T-helper 22 cell (primary cell): ENCODE measurements around the gene CYP1A2.
"Not testable (repeated sequence)": the region's sequence is repeated elsewhere in the genome, so short reads cannot be mapped to it uniquely, and the experiment has no call there.

Source experiments
- DNase-seq: peaks from one replicate; pipeline ENCODE4 v3.0.0-alpha.2; 2020; ENCODE audit warnings: low read depth

CYP1A2 gene

GRCh38 chr15:74748322-74748946 is at the start of gene CYP1A2:
Gene CYP1A2, plus strand, starts transcription at chr15:74748845. Its CDS starts 894 bp downstream, at chr15:74749739.
- DNase-seq: no peak

GRCh38 chr15:74709011-74709410 is 39.6 kb upstream of the CYP1A2 start:
- DNase-seq: no peak

GRCh38 chr15:74709892-74710291 is 38.8 kb upstream of the CYP1A2 start:
- no peak for DNase-seq

GRCh38 chr15:74710319-74711094 is 38.1 kb upstream of the CYP1A2 start:
- no peak for DNase-seq

GRCh38 chr15:74712311-74712710 is 36.3 kb upstream of the CYP1A2 start:
- DNase-seq: no peak

GRCh38 chr15:74716651-74717050 is 32.0 kb upstream of the CYP1A2 start:
- no peak for DNase-seq

GRCh38 chr15:74722591-74722990 is 26.1 kb upstream of the CYP1A2 start:
- no peak for DNase-seq

- no peak for DNase-seq
These were observed 25.5 kb upstream of the CYP1A2 start for GRCh38 chr15:74723187-74723586.

GRCh38 chr15:74723754-74724334 is 24.8 kb upstream of the CYP1A2 start:
- DNase-seq: no peak

GRCh38 chr15:74724570-74725224 is 23.9 kb upstream of the CYP1A2 start:
- DNase-seq: no peak

- no peak for DNase-seq
These were observed 23.3 kb upstream of the CYP1A2 start, which contains the start of gene CYP1A1 for GRCh38 chr15:74725225-74725774. Gene CYP1A1, minus strand, starts transcription at chr15:74725528. Its CDS starts 2,431 bp downstream, at chr15:74723097.

- peak; percentile 20 for DNase-seq
These were observed 22.5 kb upstream of the CYP1A2 start for GRCh38 chr15:74725845-74726773.

GRCh38 chr15:74726774-74727164 is 21.9 kb upstream of the CYP1A2 start:
- no peak for DNase-seq

- DNase-seq: no peak
These were observed 20.9 kb upstream of the CYP1A2 start for GRCh38 chr15:74727727-74728126.

- not testable (repeated sequence) for DNase-seq
These were observed 19.9 kb upstream of the CYP1A2 start for GRCh38 chr15:74728699-74729098.

- DNase-seq: not testable (repeated sequence)
These were observed 19.3 kb upstream of the CYP1A2 start for GRCh38 chr15:74729372-74729771.

GRCh38 chr15:74730619-74731316 is 17.9 kb upstream of the CYP1A2 start:
- no peak for DNase-seq

- DNase-seq: no peak
These were observed 15.8 kb upstream of the CYP1A2 start for GRCh38 chr15:74732846-74733245.

GRCh38 chr15:74733269-74733668 is 15.4 kb upstream of the CYP1A2 start:
- no peak for DNase-seq

GRCh38 chr15:74735305-74735704 is 13.3 kb upstream of the CYP1A2 start:
- DNase-seq: no peak

GRCh38 chr15:74738239-74738638 is 10.4 kb upstream of the CYP1A2 start:
- DNase-seq: not testable (repeated sequence)
